GM10248 (cell line): ENCODE data around the gene TMEM35B.
"Not testable (repeated sequence)": the region's sequence is repeated elsewhere in the genome, so short reads cannot be mapped to it uniquely, and the experiment has no call there.

Source experiments
- CTCF ChIA-PET: fragments of 300-600 bp; sonication (Branson Sonifier 250); formaldehyde crosslinking; extraction: SDS; loops from one replicate; lab custom pipeline; 2021; ENCODE audit warnings: antibody characterized with exemption; lab: Yijun Ruan, JAX
- POLR2A ChIA-PET: fragments of 350-650 bp; sonication (Branson Sonifier 250); formaldehyde crosslinking; extraction: SDS; loops from one replicate; lab custom pipeline; 2020; ENCODE audit warnings: antibody characterized with exemption; lab: Yijun Ruan, JAX
- DNase-seq: peaks from one replicate; pipeline ENCODE4 v3.0.0; 2012; ENCODE audit errors: extremely low spot score
- CTCF ChIP-seq: IDR thresholded peaks from 2 replicates; pipeline ENCODE4 v1.5.1; 2012; ENCODE audit warnings: mild to moderate bottlenecking, low read depth; ENCODE audit errors: extremely low read depth, missing control alignments, control extremely low read depth

TMEM35B gene

GRCh38 chr1:34946211-34946610 lies 38.9 kb downstream of the TMEM35B start:
- CTCF ChIA-PET: no interaction called here
- no peak for DNase-seq
- no peak for TF ChIP-seq CTCF
- POLR2A ChIA-PET: no interaction called here

GRCh38 chr1:34941798-34942197 lies 43.3 kb downstream of the TMEM35B start:
- DNase-seq, POLR2A ChIA-PET, CTCF ChIA-PET: not testable (repeated sequence)
